Glutamatergic neuron (in vitro differentiated cells): ENCODE measurements around the gene FLG2. TPM values are rescaled to one million over a fixed set of nuclear protein-coding genes. Genes with fewer than 3 reads are reported as not detected.
"Not testable (repeated sequence)": the region's sequence is repeated elsewhere in the genome, so short reads cannot be mapped to it uniquely, and the experiment has no call there.

ENCODE experiments used
- DNase-seq: peaks from one replicate; pipeline ENCODE4 v3.0.0; 2022
- H3K27ac Mint-ChIP-seq: one replicate; pipeline ENCODE4 v1.8.0; 2020; ENCODE audit warnings: mild to moderate bottlenecking, mixed read lengths, inconsistent platforms; ENCODE audit not compliant: unreplicated experiment
- H3K27me3 Mint-ChIP-seq: one replicate; pipeline ENCODE4 v1.8.0; 2020; ENCODE audit warnings: mild to moderate bottlenecking, moderate library complexity, mixed read lengths, inconsistent platforms; ENCODE audit not compliant: unreplicated experiment
- H3K36me3 Mint-ChIP-seq: one replicate; pipeline ENCODE4 v1.8.0; 2020; ENCODE audit warnings: mild to moderate bottlenecking, mixed read lengths, inconsistent platforms; ENCODE audit not compliant: unreplicated experiment
- H3K4me1 Mint-ChIP-seq: one replicate; pipeline ENCODE4 v1.8.0; 2020; ENCODE audit warnings: mild to moderate bottlenecking, low read depth, mixed read lengths, inconsistent platforms; ENCODE audit not compliant: unreplicated experiment
- H3K4me3 Mint-ChIP-seq: one replicate; pipeline ENCODE4 v1.8.0; 2020; ENCODE audit warnings: mild to moderate bottlenecking, mixed read lengths, inconsistent platforms; ENCODE audit not compliant: unreplicated experiment
- H3K9me3 Mint-ChIP-seq: one replicate; pipeline ENCODE4 v1.8.0; 2020; ENCODE audit warnings: mild to moderate bottlenecking, moderate library complexity, mixed read lengths, inconsistent platforms; ENCODE audit not compliant: unreplicated experiment
- total RNA-seq: library from RNA; stranded (reverse); fragmentation: NEBNext Ultra II Directional; extraction: Animal tissue kit (Norgen Biotek cat#: 25700); gene quantifications from one replicate; pipeline ENCODE4 v1.2.1, GENCODE V29; 2021; ENCODE audit not compliant: unreplicated experiment

The FLG2 gene
- total RNA-seq, 1 donor from 2014 or later, result not detected

GRCh38 chr1:152304773-152305172 is 55.0 kb downstream of the FLG2 start:
- H3K9me3 Mint-ChIP-seq, result peaks cover 21% of the 10 kb centered on the region
- H3K36me3 Mint-ChIP-seq, result peaks cover 32% of the 10 kb centered on the region
- H3K4me1 Mint-ChIP-seq, H3K4me3 Mint-ChIP-seq, H3K27ac Mint-ChIP-seq, DNase-seq: not testable (repeated sequence)
- H3K27me3 Mint-ChIP-seq, result peaks cover 24% of the 10 kb centered on the region

- H3K27ac Mint-ChIP-seq, H3K4me1 Mint-ChIP-seq, H3K4me3 Mint-ChIP-seq, DNase-seq: not testable (repeated sequence)
- peaks cover 12% of the 10 kb centered on the region for H3K9me3 Mint-ChIP-seq
- peaks cover 17% of the 10 kb centered on the region for H3K27me3 Mint-ChIP-seq
- H3K36me3 Mint-ChIP-seq, result peaks cover 18% of the 10 kb centered on the region
These were observed 56.5 kb downstream of the FLG2 start for GRCh38 chr1:152303139-152303872.

Other genes with a start within 250 kb of the FLG2 start
- 0.49 TPM for gene TCHH, start 244.6 kb downstream of the FLG2 start, total RNA-seq
- not detected for gene RPTN, start 200.8 kb downstream of the FLG2 start, total RNA-seq
- gene HRNR, start 135.8 kb downstream of the FLG2 start, total RNA-seq, result not detected
- not detected for gene FLG, start 34.8 kb downstream of the FLG2 start, total RNA-seq
- gene CRNN, start 54.3 kb upstream of the FLG2 start, total RNA-seq, result not detected
- gene LCE5A, start 150.8 kb upstream of the FLG2 start, total RNA-seq, result not detected
- gene CRCT1, start 154.5 kb upstream of the FLG2 start, total RNA-seq, result not detected
- not detected for gene LCE3E, start 206.8 kb upstream of the FLG2 start, total RNA-seq
- not detected for gene LCE3D, start 220.5 kb upstream of the FLG2 start, total RNA-seq
- not detected for gene LCE3C, start 240.2 kb upstream of the FLG2 start, total RNA-seq